ENCODE results near the gene GADD45B. TPM values are rescaled to one million over a fixed set of nuclear protein-coding genes. Genes with fewer than 3 reads are reported as not detected.

GADD45B gene
- total RNA-seq, 1 experiment from 2014 or later, result 24.7 TPM

- no peak for DNase-seq
- intact Hi-C loops (cut with micrococcal nuclease; ENCODE audit: unreplicated experiment), result no loop called here
- ChIA-PET CTCF (no interaction called here), POLR2A (ENCODE audit: unreplicated experiment) (interaction anchor here (0.7 kb wide), 1 partner anchor 91 kb away, joined by 3 read pairs; no protein-coding TSS in a partner anchor)
- H3K9me3 ChIP-seq (ENCODE audit: insufficient read depth, low read depth), result no peaks in the 10 kb centered on the region
- H3K36me3 ChIP-seq (ENCODE audit: low read depth), result no peaks in the 10 kb centered on the region
- no peak overlapping the region for H2AFZ ChIP-seq
- peaks cover 22% of the 10 kb centered on the region for H3K4me1 ChIP-seq (replicated peaks; ENCODE audit: insufficient read depth)
- H3K79me2 ChIP-seq (ENCODE audit: low read depth), result no peaks in the 10 kb centered on the region
- no peak overlapping the region for H3K4me3 ChIP-seq
- no peaks in the 10 kb centered on the region for H4K20me1 ChIP-seq (ENCODE audit: insufficient read depth)
- H3K4me2 ChIP-seq, result no peak overlapping the region
- H3K9me2 ChIP-seq (ENCODE audit: insufficient read depth), result no peaks in the 10 kb centered on the region
- TF ChIP-seq EZH2 (IDR thresholded peaks at IDR 0.05; ENCODE audit: low read depth), result no peak
- TF ChIP-seq CTCF (conservative IDR thresholded peaks at IDR 0.05), result no peak
- H3F3A ChIP-seq (ENCODE audit: insufficient read depth, low read depth), result peaks cover 17% of the 10 kb centered on the region; the same call in 1 of the 2 replicates
- H3K27me3 ChIP-seq (ENCODE audit: insufficient read depth, low read depth), result no peaks in the 10 kb centered on the region
- no peak overlapping the region for H3K27ac ChIP-seq
- BruUV-seq (replicated peaks), result no TSS peak
Measured at GRCh38 chr19:2487842-2488241, 11.9 kb downstream of the GADD45B start.

- no peak overlapping the region for H2AFZ ChIP-seq
Measured at GRCh38 chr19:2488405-2488941, 12.5 kb downstream of the GADD45B start.

More at GRCh38 chr19:2488405-2488941, 12.5 kb downstream of the GADD45B start:
- no peak for TF ChIP-seq CTCF (conservative IDR thresholded peaks at IDR 0.05)
- TF ChIP-seq EZH2 (IDR thresholded peaks at IDR 0.05; ENCODE audit: low read depth), result no peak
- no peak for DNase-seq
- H3K4me2 ChIP-seq, result no peak overlapping the region
- no peak overlapping the region for H3K4me3 ChIP-seq
- no peak overlapping the region for H3K27ac ChIP-seq
- H3K79me2 ChIP-seq (ENCODE audit: low read depth), result no peaks in the 10 kb centered on the region
- H3F3A ChIP-seq (ENCODE audit: insufficient read depth, low read depth), result peaks cover 18% of the 10 kb centered on the region; the same call in 1 of the 2 replicates
- no peaks in the 10 kb centered on the region for H4K20me1 ChIP-seq (ENCODE audit: insufficient read depth)
- H3K9me3 ChIP-seq (ENCODE audit: insufficient read depth, low read depth), result no peaks in the 10 kb centered on the region
- no TSS peak for BruUV-seq (replicated peaks)
- intact Hi-C loops (cut with micrococcal nuclease; ENCODE audit: unreplicated experiment), result no loop called here
- ChIA-PET CTCF (no interaction called here), POLR2A (ENCODE audit: unreplicated experiment) (interaction anchor here (0.7 kb wide), 1 partner anchor 90 kb away, joined by 3 read pairs; no protein-coding TSS in a partner anchor)
- peaks cover 22% of the 10 kb centered on the region for H3K4me1 ChIP-seq (replicated peaks; ENCODE audit: insufficient read depth)
- H3K36me3 ChIP-seq (ENCODE audit: low read depth), result no peaks in the 10 kb centered on the region
- no peaks in the 10 kb centered on the region for H3K27me3 ChIP-seq (ENCODE audit: insufficient read depth, low read depth)
- no peaks in the 10 kb centered on the region for H3K9me2 ChIP-seq (ENCODE audit: insufficient read depth)
